ENCODE data around the gene ZNF775.

GRCh38 chr7:150376560-150376959 is 2.6 kb upstream of the ZNF775 start:
- TF ChIP-seq EZH2 (IDR thresholded peaks at IDR 0.05; ENCODE audit: low read length) (no peak), CTCF (optimal IDR thresholded peaks at IDR 0.05 in 1 of 3, IDR thresholded peaks at IDR 0.05 in 1 of 3, conservative IDR thresholded peaks at IDR 0.05 in 1 of 3; ENCODE audit: extremely low read depth in 1 of 3, insufficient read depth in 2 of 3, low read length in 3 of 3) (no peak)

All from keratinocyte (primary cell).